PC-3 (cell line): ENCODE measurements around the gene RNF157.

Experiments
- EZH2 ChIP-seq: fragments of 300-600 bp; sonication (generic); IDR thresholded peaks from one replicate; pipeline ENCODE4 v1.6.1; 2017; ENCODE audit warnings: antibody characterized with exemption, mild to moderate bottlenecking, low read length; ENCODE audit not compliant: unreplicated experiment
- EZH2phosphoT487 ChIP-seq: fragments of 300-600 bp; sonication (generic); IDR thresholded peaks from 2 replicates; pipeline ENCODE4 v1.6.1; 2018; ENCODE audit warnings: mild to moderate bottlenecking, antibody characterized with exemption, low read length, borderline replicate concordance
- TF ChIP-seq, protein P1 (sequence below): fragments of 300-600 bp; sonication (generic); conservative IDR thresholded peaks from 2 replicates; pipeline ENCODE4 v1.5.1; 2017; ENCODE audit warnings: antibody characterized with exemption, low read depth, mild to moderate bottlenecking, low read length

- no peak for TF ChIP-seq EZH2phosphoT487
- TF ChIP-seq, protein P1, sequence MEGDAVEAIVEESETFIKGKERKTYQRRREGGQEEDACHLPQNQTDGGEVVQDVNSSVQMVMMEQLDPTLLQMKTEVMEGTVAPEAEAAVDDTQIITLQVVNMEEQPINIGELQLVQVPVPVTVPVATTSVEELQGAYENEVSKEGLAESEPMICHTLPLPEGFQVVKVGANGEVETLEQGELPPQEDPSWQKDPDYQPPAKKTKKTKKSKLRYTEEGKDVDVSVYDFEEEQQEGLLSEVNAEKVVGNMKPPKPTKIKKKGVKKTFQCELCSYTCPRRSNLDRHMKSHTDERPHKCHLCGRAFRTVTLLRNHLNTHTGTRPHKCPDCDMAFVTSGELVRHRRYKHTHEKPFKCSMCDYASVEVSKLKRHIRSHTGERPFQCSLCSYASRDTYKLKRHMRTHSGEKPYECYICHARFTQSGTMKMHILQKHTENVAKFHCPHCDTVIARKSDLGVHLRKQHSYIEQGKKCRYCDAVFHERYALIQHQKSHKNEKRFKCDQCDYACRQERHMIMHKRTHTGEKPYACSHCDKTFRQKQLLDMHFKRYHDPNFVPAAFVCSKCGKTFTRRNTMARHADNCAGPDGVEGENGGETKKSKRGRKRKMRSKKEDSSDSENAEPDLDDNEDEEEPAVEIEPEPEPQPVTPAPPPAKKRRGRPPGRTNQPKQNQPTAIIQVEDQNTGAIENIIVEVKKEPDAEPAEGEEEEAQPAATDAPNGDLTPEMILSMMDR: no peak
- no peak for TF ChIP-seq EZH2
These were observed 133.6 kb downstream of the RNF157 start for GRCh38 chr17:76106703-76107102.
